ENCODE results near the gene CHST7. TPM values are rescaled to one million over a fixed set of nuclear protein-coding genes. Genes with fewer than 3 reads are reported as not detected.

Gene CHST7
- total RNA-seq, 1 experiment from 2014 or later: 8.8 TPM

DNA sequence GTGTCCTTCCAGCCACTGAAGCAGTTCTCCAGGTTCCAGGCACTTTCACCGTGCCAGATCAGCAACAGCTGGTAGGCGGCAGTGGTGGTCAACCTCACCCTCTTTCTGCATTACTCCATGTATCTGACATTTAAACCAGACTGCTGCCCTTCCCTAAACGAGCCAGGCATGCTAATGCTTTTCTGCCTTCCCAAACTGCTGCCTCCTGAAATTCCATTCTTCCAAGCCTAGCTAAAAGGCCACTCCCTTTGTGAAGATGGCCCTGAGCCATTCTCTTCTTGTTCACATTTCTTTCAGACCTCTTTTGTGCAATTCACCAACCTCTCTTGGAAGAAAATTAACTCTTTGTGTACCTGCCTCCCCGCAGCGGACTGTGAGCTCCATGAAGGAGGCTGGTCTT, 73.7 kb downstream of the CHST7 start:
- peak; percentile 32 for DNase-seq (ENCODE audit: low read depth)

Other genes with a start within 250 kb of the CHST7 start
- gene ZNF674, start 28.3 kb upstream of the CHST7 start, total RNA-seq (2014; rRNA removed): 2.2 and 6.9 TPM in 2 replicates
- 12.9 and 14.0 TPM in 2 replicates for gene SLC9A7, start 185.4 kb downstream of the CHST7 start, total RNA-seq (2014; rRNA removed)

All from LHCN-M2 (cell line).